ENCODE results near the gene ESAM.

DNA sequence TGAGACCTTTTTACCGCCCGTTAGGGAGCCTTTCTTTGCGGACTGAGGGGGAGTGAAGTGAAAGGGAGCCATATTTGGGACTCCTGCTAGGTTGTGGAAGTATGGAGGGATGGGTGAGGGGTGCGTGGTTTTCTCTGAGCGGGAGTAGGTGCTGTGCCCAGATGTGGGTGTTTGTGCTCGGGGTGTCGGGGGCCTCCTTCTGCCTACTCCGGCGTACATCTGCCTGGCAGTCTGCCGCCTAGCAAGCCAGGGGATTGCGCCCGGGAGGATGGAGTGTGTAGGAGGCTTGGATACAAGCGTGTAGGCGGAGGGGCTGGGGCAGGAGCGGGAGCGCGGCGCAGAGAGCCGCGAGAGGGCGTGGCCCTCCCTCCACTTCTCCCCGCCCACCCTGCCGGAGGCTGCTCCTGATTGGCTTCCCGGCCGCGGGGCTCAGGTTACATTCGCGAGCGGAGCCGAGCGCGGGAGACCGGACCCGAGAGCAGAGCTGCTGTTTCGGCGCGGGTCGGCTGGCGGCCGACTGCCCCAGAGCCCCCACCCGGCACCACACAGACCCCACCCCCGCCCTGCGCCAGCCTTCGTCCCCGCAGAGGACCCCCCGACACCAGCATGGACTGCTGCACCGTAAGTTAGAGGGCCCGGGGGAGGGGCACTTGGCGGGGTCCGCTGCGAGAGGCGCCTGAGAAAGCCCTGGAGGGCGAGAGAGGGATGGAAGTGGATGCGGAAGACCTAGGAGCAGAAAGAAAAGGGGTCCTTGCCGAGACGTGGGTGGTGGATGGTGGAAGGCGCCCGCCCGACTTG is 22.4 kb downstream of the ESAM start, which contains the start of gene NRGN:
- TF ChIP-seq, protein P1, sequence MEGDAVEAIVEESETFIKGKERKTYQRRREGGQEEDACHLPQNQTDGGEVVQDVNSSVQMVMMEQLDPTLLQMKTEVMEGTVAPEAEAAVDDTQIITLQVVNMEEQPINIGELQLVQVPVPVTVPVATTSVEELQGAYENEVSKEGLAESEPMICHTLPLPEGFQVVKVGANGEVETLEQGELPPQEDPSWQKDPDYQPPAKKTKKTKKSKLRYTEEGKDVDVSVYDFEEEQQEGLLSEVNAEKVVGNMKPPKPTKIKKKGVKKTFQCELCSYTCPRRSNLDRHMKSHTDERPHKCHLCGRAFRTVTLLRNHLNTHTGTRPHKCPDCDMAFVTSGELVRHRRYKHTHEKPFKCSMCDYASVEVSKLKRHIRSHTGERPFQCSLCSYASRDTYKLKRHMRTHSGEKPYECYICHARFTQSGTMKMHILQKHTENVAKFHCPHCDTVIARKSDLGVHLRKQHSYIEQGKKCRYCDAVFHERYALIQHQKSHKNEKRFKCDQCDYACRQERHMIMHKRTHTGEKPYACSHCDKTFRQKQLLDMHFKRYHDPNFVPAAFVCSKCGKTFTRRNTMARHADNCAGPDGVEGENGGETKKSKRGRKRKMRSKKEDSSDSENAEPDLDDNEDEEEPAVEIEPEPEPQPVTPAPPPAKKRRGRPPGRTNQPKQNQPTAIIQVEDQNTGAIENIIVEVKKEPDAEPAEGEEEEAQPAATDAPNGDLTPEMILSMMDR (optimal IDR thresholded peaks at IDR 0.05 in 1 of 3, IDR thresholded peaks at IDR 0.05 in 1 of 3, conservative IDR thresholded peaks at IDR 0.05 in 1 of 3; ENCODE audit: extremely low read depth in 1 of 3, insufficient read depth in 2 of 3, low read length in 3 of 3) = no peak
- peak; percentile 76 for TF ChIP-seq EZH2 (IDR thresholded peaks at IDR 0.05; ENCODE audit: low read length)
